Astrocyte (in vitro differentiated cells and primary cell): Measurements from ENCODE around the gene MANSC4. TPM values are rescaled to one million over a fixed set of nuclear protein-coding genes. Genes with fewer than 3 reads are reported as not detected.
"Not testable (repeated sequence)": the region's sequence is repeated elsewhere in the genome, so short reads cannot be mapped to it uniquely, and the experiment has no call there.

Experiments used
- DNase-seq: peaks from one replicate; pipeline ENCODE4 v3.0.0-alpha.2; 2010; ENCODE audit warnings: low read depth
- FAIRE-seq: peaks from 2 replicates; lab custom pipeline; 2011; peaks lifted over from hg19 to GRCh38; lab: Jason Lieb, UNC
- H2AFZ ChIP-seq: 2 replicates; pipeline ENCODE4 v1.6.0; 2012; ENCODE audit warnings: low read depth, low read length, inconsistent platforms
- H3K27ac ChIP-seq: 2 replicates; pipeline ENCODE4 v1.5.1; 2011; ENCODE audit warnings: low read depth, low read length, inconsistent platforms
- H3K27me3 ChIP-seq: 2 replicates; pipeline ENCODE4 v1.6.0; 2011; ENCODE audit warnings: low read length, inconsistent platforms; ENCODE audit not compliant: insufficient read depth
- H3K36me3 ChIP-seq: 2 replicates; pipeline ENCODE4 v1.5.1; 2011; ENCODE audit warnings: low read length, inconsistent platforms; ENCODE audit not compliant: insufficient read depth
- H3K4me1 ChIP-seq: 2 replicates; pipeline ENCODE4 v1.5.1; 2011; ENCODE audit warnings: low read length, inconsistent platforms; ENCODE audit not compliant: insufficient read depth
- H3K4me2 ChIP-seq: 2 replicates; pipeline ENCODE4 v1.6.0; 2012; ENCODE audit warnings: low read length, inconsistent platforms
- H3K4me3 ChIP-seq: 2 replicates; pipeline ENCODE4 v1.5.1; 2011; ENCODE audit warnings: low read depth, mild to moderate bottlenecking, low read length, inconsistent platforms; ENCODE audit not compliant: insufficient read depth
- H3K79me2 ChIP-seq: 2 replicates; pipeline ENCODE4 v1.6.0; 2012; ENCODE audit warnings: mild to moderate bottlenecking, low read length, inconsistent platforms; ENCODE audit not compliant: insufficient read depth
- H3K9ac ChIP-seq: 2 replicates; pipeline ENCODE4 v1.6.0; 2012; ENCODE audit warnings: mild to moderate bottlenecking, low read length, inconsistent platforms
- H3K9me3 ChIP-seq: 2 replicates; pipeline ENCODE4 v1.5.1; 2012; ENCODE audit warnings: low read depth, mild to moderate bottlenecking, low read length, inconsistent platforms; ENCODE audit not compliant: insufficient read depth
- H4K20me1 ChIP-seq: 2 replicates; pipeline ENCODE4 v1.6.0; 2012; ENCODE audit warnings: low read length, inconsistent platforms; ENCODE audit not compliant: insufficient read depth
- H3K27ac Mint-ChIP-seq: one replicate; pipeline ENCODE4 v1.8.0; 2021; ENCODE audit warnings: mild to moderate bottlenecking, mixed read lengths; ENCODE audit not compliant: unreplicated experiment
- H3K27me3 Mint-ChIP-seq: one replicate; pipeline ENCODE4 v1.8.0; 2021; ENCODE audit warnings: low read depth, mixed read lengths; ENCODE audit not compliant: unreplicated experiment
- H3K36me3 Mint-ChIP-seq: one replicate; pipeline ENCODE4 v1.8.0; 2021; ENCODE audit warnings: low read depth, mixed read lengths; ENCODE audit not compliant: unreplicated experiment
- H3K4me1 Mint-ChIP-seq: one replicate; pipeline ENCODE4 v1.8.0; 2021; ENCODE audit warnings: low read depth, mixed read lengths; ENCODE audit not compliant: unreplicated experiment
- H3K4me3 Mint-ChIP-seq: one replicate; pipeline ENCODE4 v1.8.0; 2021; ENCODE audit warnings: mild to moderate bottlenecking, moderate library complexity, mixed read lengths; ENCODE audit not compliant: unreplicated experiment
- H3K9me3 Mint-ChIP-seq: one replicate; pipeline ENCODE4 v1.8.0; 2021; ENCODE audit warnings: mild to moderate bottlenecking, mixed read lengths; ENCODE audit not compliant: unreplicated experiment
- EZH2 ChIP-seq: IDR thresholded peaks from 2 replicates; pipeline ENCODE4 v1.6.1; 2012; ENCODE audit warnings: mild to moderate bottlenecking, low read length, inconsistent platforms; ENCODE audit not compliant: insufficient read depth
- total RNA-seq: library from RNA; stranded (reverse); gene quantifications from 2 replicates; pipeline ENCODE4 v1.2.1, GENCODE V29; 2021
- TF ChIP-seq, protein P1 (sequence below): IDR thresholded peaks from 2 replicates; pipeline ENCODE4 v1.5.1; 2011; ENCODE audit warnings: low read depth, mild to moderate bottlenecking, inconsistent platforms, low read length, moderate library complexity; ENCODE audit not compliant: insufficient read depth

The MANSC4 gene
- total RNA-seq, 1 donor from 2014 or later, result not detected

DNA sequence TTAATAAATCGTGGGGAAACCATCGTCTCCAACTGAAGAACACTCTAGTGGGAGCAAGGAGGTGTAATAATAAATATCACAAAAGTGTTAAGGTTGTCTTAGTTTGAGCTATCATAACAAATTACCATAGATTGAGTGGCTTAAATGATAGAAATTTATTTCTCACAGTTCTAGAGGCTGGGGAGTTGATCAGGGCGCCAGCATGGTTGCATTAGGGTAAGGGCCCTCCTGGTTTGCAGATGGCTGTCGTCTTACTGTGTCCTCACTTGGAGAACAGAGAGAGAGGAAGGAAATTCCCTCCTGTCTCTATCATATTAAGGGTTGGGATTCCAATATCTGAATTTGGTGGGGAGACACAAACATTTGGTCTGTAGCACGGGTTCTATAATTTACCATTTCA is 36.4 kb downstream of the MANSC4 start:
- H3K9me3 Mint-ChIP-seq, result peaks cover 2% of the 10 kb centered on the region
- peaks cover 14% of the 10 kb centered on the region for H3K36me3 Mint-ChIP-seq
- Histone ChIP-seq H3K36me3 (peaks cover 21% of the 10 kb centered on the region), H2AFZ (no peak overlapping the region), H3K27me3 (no peaks in the 10 kb centered on the region), H4K20me1 (no peaks in the 10 kb centered on the region), H3K4me3 (no peak overlapping the region), H3K4me1 (no peaks in the 10 kb centered on the region), H3K4me2 (no peak overlapping the region), H3K27ac (no peak overlapping the region), H3K9ac (no peak overlapping the region), H3K79me2 (peaks cover 9% of the 10 kb centered on the region), H3K9me3 (no peaks in the 10 kb centered on the region)
- DNase-seq (no peak), FAIRE-seq (no peak)
- no peak overlapping the region for H3K4me3 Mint-ChIP-seq
- peaks cover 4% of the 10 kb centered on the region for H3K4me1 Mint-ChIP-seq
- TF ChIP-seq EZH2, result no peak
- TF ChIP-seq, protein P1, sequence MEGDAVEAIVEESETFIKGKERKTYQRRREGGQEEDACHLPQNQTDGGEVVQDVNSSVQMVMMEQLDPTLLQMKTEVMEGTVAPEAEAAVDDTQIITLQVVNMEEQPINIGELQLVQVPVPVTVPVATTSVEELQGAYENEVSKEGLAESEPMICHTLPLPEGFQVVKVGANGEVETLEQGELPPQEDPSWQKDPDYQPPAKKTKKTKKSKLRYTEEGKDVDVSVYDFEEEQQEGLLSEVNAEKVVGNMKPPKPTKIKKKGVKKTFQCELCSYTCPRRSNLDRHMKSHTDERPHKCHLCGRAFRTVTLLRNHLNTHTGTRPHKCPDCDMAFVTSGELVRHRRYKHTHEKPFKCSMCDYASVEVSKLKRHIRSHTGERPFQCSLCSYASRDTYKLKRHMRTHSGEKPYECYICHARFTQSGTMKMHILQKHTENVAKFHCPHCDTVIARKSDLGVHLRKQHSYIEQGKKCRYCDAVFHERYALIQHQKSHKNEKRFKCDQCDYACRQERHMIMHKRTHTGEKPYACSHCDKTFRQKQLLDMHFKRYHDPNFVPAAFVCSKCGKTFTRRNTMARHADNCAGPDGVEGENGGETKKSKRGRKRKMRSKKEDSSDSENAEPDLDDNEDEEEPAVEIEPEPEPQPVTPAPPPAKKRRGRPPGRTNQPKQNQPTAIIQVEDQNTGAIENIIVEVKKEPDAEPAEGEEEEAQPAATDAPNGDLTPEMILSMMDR, result no peak
- no peak overlapping the region for H3K27ac Mint-ChIP-seq
- no peaks in the 10 kb centered on the region for H3K27me3 Mint-ChIP-seq

DNA sequence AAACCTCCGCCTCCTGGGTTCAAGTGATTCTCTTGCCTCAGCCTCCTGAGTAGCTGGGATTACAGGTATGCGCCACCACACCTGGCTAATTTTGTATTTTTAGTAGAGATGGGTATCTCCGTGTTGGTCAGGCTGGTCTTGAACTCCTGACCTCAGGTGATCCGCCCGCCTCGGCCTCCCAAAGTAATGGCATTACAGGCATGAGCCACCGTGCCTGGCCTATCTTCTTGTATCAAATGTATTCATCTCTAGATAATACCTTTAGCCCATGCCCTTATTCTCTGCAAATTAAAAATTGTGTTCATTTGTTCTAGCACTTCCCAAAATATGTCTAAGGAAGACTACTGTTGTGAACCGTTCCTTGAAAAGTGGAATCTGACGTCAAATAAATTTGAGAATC is 45.7 kb downstream of the MANSC4 start:
- H3K9me3 ChIP-seq, H4K20me1 ChIP-seq, H3K27me3 ChIP-seq, H2AFZ ChIP-seq, DNase-seq, H3K27ac Mint-ChIP-seq, H3K36me3 Mint-ChIP-seq, H3K4me3 ChIP-seq, H3K79me2 ChIP-seq, H3K27me3 Mint-ChIP-seq, H3K9ac ChIP-seq, H3K27ac ChIP-seq, H3K4me1 ChIP-seq, H3K4me2 ChIP-seq, H3K4me3 Mint-ChIP-seq, FAIRE-seq, H3K4me1 Mint-ChIP-seq, H3K9me3 Mint-ChIP-seq: not testable (repeated sequence)
- peaks cover 27% of the 10 kb centered on the region for H3K36me3 ChIP-seq

DNA sequence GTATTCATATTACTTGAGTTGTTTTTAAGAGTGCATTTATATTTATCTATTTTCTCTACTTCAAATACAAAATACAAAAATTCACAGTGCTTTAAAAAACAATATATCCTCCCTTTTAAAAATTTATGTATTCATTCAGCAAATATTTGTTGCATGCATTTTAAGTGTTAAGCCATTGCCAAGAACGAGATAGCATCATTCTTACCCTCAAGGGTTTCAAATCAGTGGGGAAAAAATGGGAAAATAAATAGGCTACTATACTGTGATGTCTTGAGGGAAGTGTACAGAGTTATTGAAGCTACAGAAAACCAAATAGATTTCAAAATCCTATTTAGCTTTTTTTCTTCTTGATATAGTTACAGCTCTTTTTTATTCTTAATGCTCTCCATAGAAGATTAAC is 46.2 kb downstream of the MANSC4 start:
- FAIRE-seq (no peak), DNase-seq (no peak)
- peaks cover 8% of the 10 kb centered on the region for H3K79me2 ChIP-seq
- no peak overlapping the region for H2AFZ ChIP-seq
- TF ChIP-seq EZH2, result no peak
- TF ChIP-seq, protein P1, result no peak
- H3K4me1 ChIP-seq, result no peaks in the 10 kb centered on the region
- H3K4me2 ChIP-seq, result no peak overlapping the region
- H3K4me3 ChIP-seq, result no peak overlapping the region
- H3K27me3 Mint-ChIP-seq, result no peaks in the 10 kb centered on the region
- no peaks in the 10 kb centered on the region for H3K27me3 ChIP-seq
- H3K9me3 ChIP-seq, result no peaks in the 10 kb centered on the region
- H3K27ac Mint-ChIP-seq, result no peak overlapping the region
- H3K9ac ChIP-seq, result no peak overlapping the region
- peaks cover 13% of the 10 kb centered on the region for H4K20me1 ChIP-seq
- no peak overlapping the region for H3K4me3 Mint-ChIP-seq
- no peaks in the 10 kb centered on the region for H3K4me1 Mint-ChIP-seq
- no peaks in the 10 kb centered on the region for H3K9me3 Mint-ChIP-seq
- peaks cover 27% of the 10 kb centered on the region for H3K36me3 ChIP-seq
- H3K27ac ChIP-seq, result no peak overlapping the region
- H3K36me3 Mint-ChIP-seq, result no peaks in the 10 kb centered on the region
